OCI-LY3 (cell line): ENCODE results near the gene KRTAP9-1.

ENCODE experiments used
- H2AFZ ChIP-seq: fragments of 200-600, 300-600 bp; shearing (Covaris generic); 2 replicates; pipeline ENCODE4 v1.6.0; 2014; ENCODE audit warnings: antibody characterized with exemption, low read depth, low read length
- H3K27ac ChIP-seq: fragments of 200-600, 300-600 bp; sonication (generic); 2 replicates; pipeline ENCODE4 v1.5.1; 2014; ENCODE audit warnings: mild to moderate bottlenecking, low read length, moderate library complexity, mixed read lengths
- H3K27me3 ChIP-seq: fragments of 200-600, 300-600 bp; sonication (generic); 2 replicates; pipeline ENCODE4 v1.6.1; 2014; ENCODE audit warnings: low read depth, low read length, mixed read lengths
- H3K36me3 ChIP-seq: fragments of 200-600, 300-600 bp; sonication (generic); replicated peaks from 2 replicates; pipeline ENCODE3; 2014; ENCODE audit warnings: low read depth, low read length, mixed read lengths
- H3K4me1 ChIP-seq: fragments of 300-600, 200-600 bp; sonication (generic); 2 replicates; pipeline ENCODE4 v1.6.1; 2014; ENCODE audit warnings: low read length, mixed read lengths
- H3K4me2 ChIP-seq: fragments of 200-600, 300-600 bp; sonication (generic); 2 replicates; pipeline ENCODE4 v1.6.1; 2014; ENCODE audit warnings: low read length, mixed read lengths
- H3K4me3 ChIP-seq: fragments of 300-600, 200-600 bp; sonication (generic); 2 replicates; pipeline ENCODE4 v1.5.1; 2014; ENCODE audit warnings: antibody characterized with exemption, mild to moderate bottlenecking, low read length, moderate library complexity
- H3K79me2 ChIP-seq: fragments of 300-600, 200-600 bp; shearing (Covaris generic); 2 replicates; pipeline ENCODE4 v1.6.1; 2014; ENCODE audit warnings: mild to moderate bottlenecking, low read length, mixed read lengths
- H3K9ac ChIP-seq: fragments of 300-600, 200-600 bp; shearing (Covaris generic); 2 replicates; pipeline ENCODE4 v1.6.0; 2014; ENCODE audit warnings: mild to moderate bottlenecking, low read length, moderate library complexity
- H3K9me3 ChIP-seq: fragments of 200-600, 300-600 bp; shearing (Covaris generic); 2 replicates; pipeline ENCODE4 v1.6.1; 2014; ENCODE audit warnings: low read length, mixed read lengths; ENCODE audit not compliant: insufficient read depth
- H4K20me1 ChIP-seq: fragments of 200-600, 300-600 bp; sonication (generic); 2 replicates; pipeline ENCODE4 v1.6.1; 2016; ENCODE audit warnings: low read length, mixed read lengths; ENCODE audit not compliant: insufficient read depth
- EZH2phosphoT487 ChIP-seq: fragments of 200-600 bp; shearing (Covaris generic); IDR thresholded peaks from 2 replicates; pipeline ENCODE4 v1.6.1; 2018; ENCODE audit warnings: antibody characterized with exemption, mixed run types, low read depth
- TF ChIP-seq, protein P1 (sequence below): fragments of 200-600, 300-600 bp; sonication (generic); IDR thresholded peaks from 2 replicates; pipeline ENCODE4 v1.5.1; 2014; ENCODE audit warnings: antibody characterized with exemption, low read length, low read depth

Gene KRTAP9-1

DNA sequence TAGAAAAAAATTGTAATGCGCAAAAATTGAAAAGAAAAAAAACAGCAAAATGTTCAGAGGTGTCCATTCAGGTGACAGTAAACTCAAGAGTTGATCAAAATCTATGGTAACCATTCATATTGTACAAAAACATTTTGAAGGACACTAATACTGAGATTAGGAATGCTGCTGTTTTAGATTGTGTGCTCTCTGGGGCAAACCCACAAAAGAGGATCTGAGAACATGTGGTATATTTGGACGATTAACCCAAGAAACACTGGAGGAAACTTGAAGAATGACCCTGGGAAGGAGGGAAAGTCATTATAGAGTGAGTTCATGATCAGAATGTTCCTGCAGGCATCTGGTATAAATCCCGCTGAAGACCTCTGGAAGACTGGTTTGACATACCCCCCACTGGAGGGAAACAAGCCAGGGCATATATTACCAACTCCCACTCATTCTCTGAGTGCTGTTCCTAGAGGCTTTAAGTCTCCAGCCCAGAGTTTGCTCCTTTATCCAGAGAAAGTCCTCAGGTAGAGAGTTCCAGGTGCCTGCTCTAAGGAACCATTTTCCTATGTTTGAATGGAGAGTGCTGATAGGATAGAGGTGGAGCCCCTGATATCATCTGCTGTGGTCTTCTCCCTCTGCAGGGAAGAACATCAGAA, 12.8 kb upstream of the KRTAP9-1 start:
- H3K4me2 ChIP-seq, result 0 out of 2 replicates have a peak overlapping the region, but pooled peaks have one; percentile 30
- no peak for TF ChIP-seq EZH2phosphoT487
- TF ChIP-seq, protein P1, sequence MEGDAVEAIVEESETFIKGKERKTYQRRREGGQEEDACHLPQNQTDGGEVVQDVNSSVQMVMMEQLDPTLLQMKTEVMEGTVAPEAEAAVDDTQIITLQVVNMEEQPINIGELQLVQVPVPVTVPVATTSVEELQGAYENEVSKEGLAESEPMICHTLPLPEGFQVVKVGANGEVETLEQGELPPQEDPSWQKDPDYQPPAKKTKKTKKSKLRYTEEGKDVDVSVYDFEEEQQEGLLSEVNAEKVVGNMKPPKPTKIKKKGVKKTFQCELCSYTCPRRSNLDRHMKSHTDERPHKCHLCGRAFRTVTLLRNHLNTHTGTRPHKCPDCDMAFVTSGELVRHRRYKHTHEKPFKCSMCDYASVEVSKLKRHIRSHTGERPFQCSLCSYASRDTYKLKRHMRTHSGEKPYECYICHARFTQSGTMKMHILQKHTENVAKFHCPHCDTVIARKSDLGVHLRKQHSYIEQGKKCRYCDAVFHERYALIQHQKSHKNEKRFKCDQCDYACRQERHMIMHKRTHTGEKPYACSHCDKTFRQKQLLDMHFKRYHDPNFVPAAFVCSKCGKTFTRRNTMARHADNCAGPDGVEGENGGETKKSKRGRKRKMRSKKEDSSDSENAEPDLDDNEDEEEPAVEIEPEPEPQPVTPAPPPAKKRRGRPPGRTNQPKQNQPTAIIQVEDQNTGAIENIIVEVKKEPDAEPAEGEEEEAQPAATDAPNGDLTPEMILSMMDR, result no peak
- no peak overlapping the region for H3K4me3 ChIP-seq
- H2AFZ ChIP-seq, result no peak overlapping the region
- H3K9ac ChIP-seq, result no peak overlapping the region
- no peak overlapping the region for H3K27ac ChIP-seq
- no peaks in the 10 kb centered on the region for H3K79me2 ChIP-seq
- no peaks in the 10 kb centered on the region for H3K36me3 ChIP-seq
- peaks cover 53% of the 10 kb centered on the region for H3K27me3 ChIP-seq
- no peaks in the 10 kb centered on the region for H4K20me1 ChIP-seq
- no peaks in the 10 kb centered on the region for H3K9me3 ChIP-seq
- H3K4me1 ChIP-seq, result peaks cover 22% of the 10 kb centered on the region

DNA sequence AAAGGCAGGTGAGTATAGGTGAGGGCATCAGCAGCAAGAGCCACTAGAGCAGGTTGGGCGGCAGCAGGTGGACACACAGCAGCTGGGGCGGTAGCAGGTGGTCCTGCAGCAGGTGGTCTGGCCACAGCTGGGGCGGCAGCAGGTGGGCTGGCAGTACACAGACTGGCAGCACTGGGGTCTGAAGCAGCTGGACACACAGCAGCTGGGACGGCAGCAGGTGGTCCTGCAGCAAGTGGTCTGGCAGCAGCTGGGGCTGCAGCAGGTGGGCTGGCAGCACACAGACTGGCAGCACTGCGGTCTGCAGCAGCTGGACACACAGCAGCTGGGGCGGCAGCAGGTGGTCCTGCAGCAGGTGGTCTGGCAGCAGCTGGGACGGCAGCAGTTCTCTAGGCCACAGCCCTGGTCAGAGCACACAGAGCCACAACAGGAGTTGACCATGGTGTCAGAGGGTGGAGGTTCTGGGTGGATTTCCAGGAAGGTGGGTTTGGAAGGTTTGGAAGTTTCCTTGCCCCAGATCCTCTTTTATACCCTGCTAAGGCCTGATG, 11.9 kb upstream of the KRTAP9-1 start, which contains the start of gene KRTAP4-2:
Gene KRTAP4-2 (minus strand): TSS at position 495 of the 545 bp plus-strand sequence. CDS start 57 bp downstream, at position 438.
- H3K4me2 ChIP-seq, result no peak within 1 kb of the TSS
- no peak within 1 kb of the TSS for H3K27ac ChIP-seq
- H3K79me2 ChIP-seq, result no peaks in the 10 kb centered on the region
- no peaks in the 10 kb centered on the region for H3K9me3 ChIP-seq
- peaks cover 50% of the 10 kb centered on the region for H3K27me3 ChIP-seq
- no peak within 1 kb of the TSS for H3K9ac ChIP-seq
- H3K4me3 ChIP-seq, result no peak within 1 kb of the TSS
- H3K36me3 ChIP-seq, result no peaks in the 10 kb centered on the region
- no peaks in the 10 kb centered on the region for H4K20me1 ChIP-seq
- TF ChIP-seq EZH2phosphoT487, result no peak
- TF ChIP-seq, protein P1, result no peak
- H2AFZ ChIP-seq, result no peak within 1 kb of the TSS
- peaks cover 22% of the 10 kb centered on the region for H3K4me1 ChIP-seq

DNA sequence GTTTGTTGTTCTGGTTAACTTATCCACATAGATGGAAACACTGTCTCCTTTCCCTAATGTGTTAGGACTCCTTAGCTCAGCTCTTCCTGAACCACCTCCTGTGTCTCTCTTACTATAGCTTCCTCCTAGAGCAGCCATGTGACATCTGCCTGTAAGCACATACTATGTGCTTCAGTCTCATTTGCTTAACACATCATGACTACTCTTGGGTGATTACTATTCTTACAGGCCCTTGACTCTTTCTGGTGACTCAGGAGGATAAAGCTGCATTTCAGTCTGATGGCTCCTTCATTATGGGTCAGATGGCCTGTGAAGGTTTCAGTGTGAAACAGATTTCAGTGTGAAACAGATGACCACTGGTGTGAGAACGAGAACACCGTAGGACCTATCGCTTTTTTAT, 11.3 kb upstream of the KRTAP9-1 start:
- Histone ChIP-seq H3K79me2 (no peaks in the 10 kb centered on the region), H3K27ac (no peak overlapping the region), H3K27me3 (peaks cover 46% of the 10 kb centered on the region), H4K20me1 (no peaks in the 10 kb centered on the region), H3K4me1 (peaks cover 22% of the 10 kb centered on the region), H2AFZ (no peak overlapping the region), H3K9ac (no peak overlapping the region), H3K4me2 (no peak overlapping the region), H3K4me3 (no peak overlapping the region), H3K36me3 (no peaks in the 10 kb centered on the region), H3K9me3 (no peaks in the 10 kb centered on the region)
- TF ChIP-seq, protein P1, result no peak
- no peak for TF ChIP-seq EZH2phosphoT487

DNA sequence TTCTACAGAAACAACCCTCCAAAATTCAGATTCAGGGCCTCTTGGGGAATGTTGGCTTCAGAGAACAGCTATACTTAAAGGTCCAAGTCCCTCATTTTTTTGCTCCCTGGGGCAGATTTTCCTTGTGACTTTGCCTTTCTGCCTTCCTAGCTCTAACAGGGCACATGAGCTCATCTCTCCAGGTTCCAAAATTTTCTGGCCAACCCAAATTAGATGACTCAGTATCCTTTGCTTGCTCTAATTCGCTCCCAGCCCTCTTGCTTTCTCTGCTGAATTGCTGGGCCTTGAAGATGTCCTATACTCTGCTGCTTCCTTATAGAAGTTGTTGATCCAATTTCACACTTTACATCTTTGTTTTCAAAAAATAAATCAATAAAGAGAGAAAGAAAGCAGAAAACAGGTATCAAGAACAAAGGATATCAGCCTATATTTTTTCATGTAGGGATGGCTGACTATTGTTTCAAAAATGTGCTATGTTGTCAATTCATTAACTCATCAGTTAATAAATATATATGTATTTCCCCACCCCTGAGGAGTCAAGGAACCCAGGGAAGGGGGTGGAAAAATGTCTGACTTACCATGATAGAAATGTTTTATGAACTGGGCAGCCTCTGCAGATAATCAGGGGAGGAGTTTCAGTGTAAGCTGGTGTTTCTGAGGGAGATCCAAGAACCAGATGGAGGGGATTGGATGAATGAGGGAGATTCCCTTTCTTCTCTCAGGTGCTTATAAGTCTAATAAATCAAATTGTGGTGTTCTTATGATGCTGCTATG, 10.7 kb upstream of the KRTAP9-1 start:
- peaks cover 39% of the 10 kb centered on the region for H3K27me3 ChIP-seq
- no peak overlapping the region for H3K9ac ChIP-seq
- no peak overlapping the region for H3K4me2 ChIP-seq
- H3K4me3 ChIP-seq, result no peak overlapping the region
- peaks cover 22% of the 10 kb centered on the region for H3K4me1 ChIP-seq
- no peaks in the 10 kb centered on the region for H3K9me3 ChIP-seq
- no peak overlapping the region for H3K27ac ChIP-seq
- no peaks in the 10 kb centered on the region for H3K79me2 ChIP-seq
- H2AFZ ChIP-seq, result no peak overlapping the region
- no peaks in the 10 kb centered on the region for H3K36me3 ChIP-seq
- TF ChIP-seq EZH2phosphoT487, result no peak
- TF ChIP-seq, protein P1, result no peak
- H4K20me1 ChIP-seq, result no peaks in the 10 kb centered on the region
